Stimulated activated CD8-positive, alpha-beta memory T cell treated with anti-CD3 and anti-CD28 coated beads, Interleukin-4, amount 100 ng/mL, for 4 hours (primary cell): ENCODE results near the gene IDNK.

Source experiments
- DNase-seq, 2 donors: peaks; one replicate each; pipeline ENCODE4 v3.0.0-alpha.2; 2020; ENCODE audit warnings: low read depth in 2 of 2, low spot score in 1 of 2

Gene IDNK

GRCh38 chr9:83688921-83689320 is 66.0 kb downstream of the IDNK start:
- no peak for DNase-seq

- DNase-seq, result no peak
Observed at GRCh38 chr9:83691492-83691891, 68.5 kb downstream of the IDNK start.
